ENCODE measurements around the gene NAA20. TPM values are rescaled to one million over a fixed set of nuclear protein-coding genes. Genes with fewer than 3 reads are reported as not detected.

Gene NAA20
- total RNA-seq, 1 donor from 2014 or later: 33.5 TPM

GRCh38 chr20:20036756-20037155, 19.6 kb downstream of the NAA20 start:
- Mint-ChIP-seq H3K4me3 (ENCODE audit: unreplicated experiment) (no peak overlapping the region), H3K27ac (ENCODE audit: unreplicated experiment) (no peak overlapping the region), H3K36me3 (ENCODE audit: unreplicated experiment) (no peaks in the 10 kb centered on the region)

DNA sequence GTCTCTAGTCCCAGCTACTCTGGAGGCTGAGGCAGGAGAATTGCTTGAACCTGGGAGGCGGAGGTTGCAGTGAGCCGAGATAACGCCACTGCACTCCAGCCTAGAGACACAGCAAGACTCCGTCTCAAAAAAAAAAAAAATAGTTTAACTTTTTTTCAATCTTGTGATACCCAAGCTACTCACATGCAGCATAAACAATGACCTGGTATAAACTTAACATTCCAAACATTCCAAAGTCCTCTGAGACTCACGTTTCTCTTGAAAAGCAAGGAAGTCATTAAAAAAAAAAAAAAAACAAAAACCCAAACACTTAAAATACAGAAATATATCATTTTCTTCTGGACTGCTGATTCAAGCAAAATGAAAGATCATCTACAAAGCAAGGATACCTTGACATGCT, 20.8 kb downstream of the NAA20 start:
- Mint-ChIP-seq H3K27ac (ENCODE audit: unreplicated experiment) (no peak overlapping the region), H3K4me1 (ENCODE audit: low read depth, unreplicated experiment) (peaks cover 4% of the 10 kb centered on the region), H3K4me3 (ENCODE audit: unreplicated experiment) (no peak overlapping the region), H3K9me3 (ENCODE audit: unreplicated experiment) (no peaks in the 10 kb centered on the region), H3K36me3 (ENCODE audit: unreplicated experiment) (no peaks in the 10 kb centered on the region), H3K27me3 (ENCODE audit: unreplicated experiment) (no peaks in the 10 kb centered on the region)
- DNase-seq: no peak
- TF ChIP-seq, protein P1, sequence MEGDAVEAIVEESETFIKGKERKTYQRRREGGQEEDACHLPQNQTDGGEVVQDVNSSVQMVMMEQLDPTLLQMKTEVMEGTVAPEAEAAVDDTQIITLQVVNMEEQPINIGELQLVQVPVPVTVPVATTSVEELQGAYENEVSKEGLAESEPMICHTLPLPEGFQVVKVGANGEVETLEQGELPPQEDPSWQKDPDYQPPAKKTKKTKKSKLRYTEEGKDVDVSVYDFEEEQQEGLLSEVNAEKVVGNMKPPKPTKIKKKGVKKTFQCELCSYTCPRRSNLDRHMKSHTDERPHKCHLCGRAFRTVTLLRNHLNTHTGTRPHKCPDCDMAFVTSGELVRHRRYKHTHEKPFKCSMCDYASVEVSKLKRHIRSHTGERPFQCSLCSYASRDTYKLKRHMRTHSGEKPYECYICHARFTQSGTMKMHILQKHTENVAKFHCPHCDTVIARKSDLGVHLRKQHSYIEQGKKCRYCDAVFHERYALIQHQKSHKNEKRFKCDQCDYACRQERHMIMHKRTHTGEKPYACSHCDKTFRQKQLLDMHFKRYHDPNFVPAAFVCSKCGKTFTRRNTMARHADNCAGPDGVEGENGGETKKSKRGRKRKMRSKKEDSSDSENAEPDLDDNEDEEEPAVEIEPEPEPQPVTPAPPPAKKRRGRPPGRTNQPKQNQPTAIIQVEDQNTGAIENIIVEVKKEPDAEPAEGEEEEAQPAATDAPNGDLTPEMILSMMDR (IDR thresholded peaks at IDR 0.05; ENCODE audit: partially characterized antibody, unreplicated experiment): no peak

More at GRCh38 chr20:20036756-20037155, 19.6 kb downstream of the NAA20 start:
- no peaks in the 10 kb centered on the region for H3K27me3 Mint-ChIP-seq (ENCODE audit: unreplicated experiment)
- H3K9me3 Mint-ChIP-seq (ENCODE audit: unreplicated experiment): no peaks in the 10 kb centered on the region
- peaks cover 4% of the 10 kb centered on the region for H3K4me1 Mint-ChIP-seq (ENCODE audit: low read depth, unreplicated experiment)
- DNase-seq: no peak
- TF ChIP-seq, protein P1 (IDR thresholded peaks at IDR 0.05; ENCODE audit: partially characterized antibody, unreplicated experiment): no peak

DNA sequence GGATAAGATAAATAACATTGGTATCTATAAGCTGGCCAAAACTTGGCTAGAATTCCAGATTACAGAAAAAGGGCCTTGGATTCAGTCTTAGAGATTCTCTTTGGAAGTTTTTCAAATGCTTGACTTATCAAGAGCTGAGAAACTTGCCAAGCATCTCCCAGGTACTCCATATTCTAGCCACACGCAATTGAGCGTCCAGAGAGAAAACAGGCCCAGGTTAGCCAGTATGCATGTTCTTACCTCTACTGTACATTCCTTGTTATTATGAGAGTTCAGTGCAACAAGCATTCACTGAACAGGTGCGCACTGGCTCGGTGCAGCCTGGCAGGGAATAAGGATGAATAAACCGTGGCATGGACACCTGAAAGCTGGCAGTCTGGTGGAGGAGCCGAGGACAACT, 21.4 kb downstream of the NAA20 start:
- TF ChIP-seq, protein P1 (IDR thresholded peaks at IDR 0.05; ENCODE audit: partially characterized antibody, unreplicated experiment): no peak
- no peaks in the 10 kb centered on the region for H3K36me3 Mint-ChIP-seq (ENCODE audit: unreplicated experiment)
- DNase-seq: no peak
- H3K4me1 Mint-ChIP-seq (ENCODE audit: low read depth, unreplicated experiment): peaks cover 4% of the 10 kb centered on the region
- H3K27ac Mint-ChIP-seq (ENCODE audit: unreplicated experiment): no peak overlapping the region
- no peaks in the 10 kb centered on the region for H3K27me3 Mint-ChIP-seq (ENCODE audit: unreplicated experiment)
- H3K4me3 Mint-ChIP-seq (ENCODE audit: unreplicated experiment): no peak overlapping the region
- no peaks in the 10 kb centered on the region for H3K9me3 Mint-ChIP-seq (ENCODE audit: unreplicated experiment)

DNA sequence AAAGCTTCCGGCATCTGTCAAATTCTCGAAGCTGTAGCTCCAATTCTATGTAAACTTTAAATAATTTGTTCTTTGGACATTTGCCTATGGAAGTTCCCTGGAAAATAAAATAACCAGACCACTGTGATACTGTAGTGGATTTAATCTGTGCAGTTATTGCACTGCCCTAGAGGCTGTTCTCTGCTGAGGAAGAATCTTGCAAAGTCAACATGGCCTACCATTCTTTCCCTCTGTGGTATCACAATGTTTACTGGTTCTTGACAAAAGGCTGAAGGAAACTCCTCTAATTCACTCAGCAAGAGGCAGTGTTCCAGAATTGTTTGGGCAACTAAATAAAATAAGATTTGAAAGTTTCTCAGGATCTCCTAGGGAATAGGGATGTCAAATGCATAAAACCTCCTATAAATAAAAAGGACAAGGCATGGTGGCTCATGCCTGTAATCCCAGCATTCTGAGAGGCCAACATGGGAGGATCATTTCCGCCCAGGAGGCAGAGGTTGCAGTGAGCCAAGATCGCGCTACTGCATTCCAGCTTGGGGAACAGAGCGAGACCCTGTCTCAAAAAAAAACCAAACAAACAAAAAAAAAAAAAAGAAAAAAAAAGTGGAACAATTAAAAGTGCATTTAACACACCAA, 22.7 kb downstream of the NAA20 start:
- TF ChIP-seq, protein P1 (IDR thresholded peaks at IDR 0.05; ENCODE audit: partially characterized antibody, unreplicated experiment): no peak
- no peak for DNase-seq
- peaks cover 4% of the 10 kb centered on the region for H3K4me1 Mint-ChIP-seq (ENCODE audit: low read depth, unreplicated experiment)
- no peak overlapping the region for H3K27ac Mint-ChIP-seq (ENCODE audit: unreplicated experiment)
- no peaks in the 10 kb centered on the region for H3K27me3 Mint-ChIP-seq (ENCODE audit: unreplicated experiment)
- no peaks in the 10 kb centered on the region for H3K9me3 Mint-ChIP-seq (ENCODE audit: unreplicated experiment)
- no peaks in the 10 kb centered on the region for H3K36me3 Mint-ChIP-seq (ENCODE audit: unreplicated experiment)
- no peak overlapping the region for H3K4me3 Mint-ChIP-seq (ENCODE audit: unreplicated experiment)

- Mint-ChIP-seq H3K36me3 (ENCODE audit: unreplicated experiment) (no peaks in the 10 kb centered on the region), H3K27me3 (ENCODE audit: unreplicated experiment) (peaks cover 7% of the 10 kb centered on the region), H3K9me3 (ENCODE audit: unreplicated experiment) (peaks cover 6% of the 10 kb centered on the region), H3K4me3 (ENCODE audit: unreplicated experiment) (peak overlapping the region; percentile 100), H3K4me1 (ENCODE audit: low read depth, unreplicated experiment) (peaks cover 11% of the 10 kb centered on the region), H3K27ac (ENCODE audit: unreplicated experiment) (peak overlapping the region; percentile 95)
- DNase-seq: no peak
- TF ChIP-seq, protein P1 (IDR thresholded peaks at IDR 0.05; ENCODE audit: partially characterized antibody, unreplicated experiment): no peak
Measured at GRCh38 chr20:20051767-20052073, 34.6 kb downstream of the NAA20 start.
